HCT116 (cell line): ENCODE measurements around the gene ATF1.
"Not testable (repeated sequence)": the region's sequence is repeated elsewhere in the genome, so short reads cannot be mapped to it uniquely, and the experiment has no call there.

Experiments used
- JUND ChIP-seq: IDR thresholded peaks from 2 replicates; pipeline ENCODE4 v1.6.1; 2012
- POLR2A ChIP-seq: IDR thresholded peaks from 2 replicates; pipeline ENCODE4 v1.7.0; 2011; ENCODE audit warnings: borderline replicate concordance; ENCODE audit not compliant: insufficient read depth, insufficient read length; ENCODE audit errors: extremely low read depth
- ZNF274 ChIP-seq: fragments of 200-500 bp; sonication (Bioruptor generic); IDR thresholded peaks from 2 replicates; pipeline ENCODE4 v1.6.1; 2014; ENCODE audit warnings: mild to moderate bottlenecking, low read depth, low read length, inconsistent platforms
- TF ChIP-seq, protein P1 (sequence below): IDR thresholded peaks from 2 replicates; pipeline ENCODE4 v1.6.1; 2012; ENCODE audit warnings: low read depth
- TF ChIP-seq, protein P2 (sequence below), 3 experiments: fragments of 200-600 bp in 1 of 3; sonication (generic) in 1 of 3; IDR thresholded peaks in 2 of 3; conservative IDR thresholded peaks in 1 of 3; 2 replicates each; pipeline ENCODE4 v1.5.1; 2012 to 2017; ENCODE audit warnings: low read depth in 2 of 3, low read length in 2 of 3, antibody characterized with exemption in 1 of 3, borderline replicate concordance in 1 of 3, control low read depth in 1 of 3, mild to moderate bottlenecking in 1 of 3, mixed read lengths in 1 of 3, mixed run types in 1 of 3, moderate library complexity in 1 of 3; ENCODE audit not compliant: insufficient read depth in 1 of 3

DNA sequence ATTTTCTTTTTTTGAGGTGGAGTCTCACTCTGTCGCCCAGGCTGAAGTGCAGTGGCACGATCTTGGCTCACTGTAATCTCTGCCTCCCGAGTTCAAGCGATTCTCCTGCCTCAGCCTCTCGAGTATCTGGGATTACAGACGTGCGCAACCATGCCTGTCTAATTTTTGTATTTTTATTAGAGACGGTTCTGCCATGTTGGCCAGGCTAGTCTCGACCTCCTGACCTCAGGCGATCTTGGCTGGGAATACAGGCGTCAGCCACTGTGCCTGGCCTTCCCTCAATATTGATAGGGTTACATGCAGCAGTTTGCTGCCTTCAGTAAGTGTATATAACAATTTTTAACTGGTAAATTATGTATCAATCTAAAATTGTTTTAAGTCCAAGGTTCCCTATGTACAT is 59.8 kb downstream of the ATF1 start:
- TF ChIP-seq, protein P1, sequence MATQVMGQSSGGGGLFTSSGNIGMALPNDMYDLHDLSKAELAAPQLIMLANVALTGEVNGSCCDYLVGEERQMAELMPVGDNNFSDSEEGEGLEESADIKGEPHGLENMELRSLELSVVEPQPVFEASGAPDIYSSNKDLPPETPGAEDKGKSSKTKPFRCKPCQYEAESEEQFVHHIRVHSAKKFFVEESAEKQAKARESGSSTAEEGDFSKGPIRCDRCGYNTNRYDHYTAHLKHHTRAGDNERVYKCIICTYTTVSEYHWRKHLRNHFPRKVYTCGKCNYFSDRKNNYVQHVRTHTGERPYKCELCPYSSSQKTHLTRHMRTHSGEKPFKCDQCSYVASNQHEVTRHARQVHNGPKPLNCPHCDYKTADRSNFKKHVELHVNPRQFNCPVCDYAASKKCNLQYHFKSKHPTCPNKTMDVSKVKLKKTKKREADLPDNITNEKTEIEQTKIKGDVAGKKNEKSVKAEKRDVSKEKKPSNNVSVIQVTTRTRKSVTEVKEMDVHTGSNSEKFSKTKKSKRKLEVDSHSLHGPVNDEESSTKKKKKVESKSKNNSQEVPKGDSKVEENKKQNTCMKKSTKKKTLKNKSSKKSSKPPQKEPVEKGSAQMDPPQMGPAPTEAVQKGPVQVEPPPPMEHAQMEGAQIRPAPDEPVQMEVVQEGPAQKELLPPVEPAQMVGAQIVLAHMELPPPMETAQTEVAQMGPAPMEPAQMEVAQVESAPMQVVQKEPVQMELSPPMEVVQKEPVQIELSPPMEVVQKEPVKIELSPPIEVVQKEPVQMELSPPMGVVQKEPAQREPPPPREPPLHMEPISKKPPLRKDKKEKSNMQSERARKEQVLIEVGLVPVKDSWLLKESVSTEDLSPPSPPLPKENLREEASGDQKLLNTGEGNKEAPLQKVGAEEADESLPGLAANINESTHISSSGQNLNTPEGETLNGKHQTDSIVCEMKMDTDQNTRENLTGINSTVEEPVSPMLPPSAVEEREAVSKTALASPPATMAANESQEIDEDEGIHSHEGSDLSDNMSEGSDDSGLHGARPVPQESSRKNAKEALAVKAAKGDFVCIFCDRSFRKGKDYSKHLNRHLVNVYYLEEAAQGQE = not testable (repeated sequence)
- TF ChIP-seq, protein P2, sequence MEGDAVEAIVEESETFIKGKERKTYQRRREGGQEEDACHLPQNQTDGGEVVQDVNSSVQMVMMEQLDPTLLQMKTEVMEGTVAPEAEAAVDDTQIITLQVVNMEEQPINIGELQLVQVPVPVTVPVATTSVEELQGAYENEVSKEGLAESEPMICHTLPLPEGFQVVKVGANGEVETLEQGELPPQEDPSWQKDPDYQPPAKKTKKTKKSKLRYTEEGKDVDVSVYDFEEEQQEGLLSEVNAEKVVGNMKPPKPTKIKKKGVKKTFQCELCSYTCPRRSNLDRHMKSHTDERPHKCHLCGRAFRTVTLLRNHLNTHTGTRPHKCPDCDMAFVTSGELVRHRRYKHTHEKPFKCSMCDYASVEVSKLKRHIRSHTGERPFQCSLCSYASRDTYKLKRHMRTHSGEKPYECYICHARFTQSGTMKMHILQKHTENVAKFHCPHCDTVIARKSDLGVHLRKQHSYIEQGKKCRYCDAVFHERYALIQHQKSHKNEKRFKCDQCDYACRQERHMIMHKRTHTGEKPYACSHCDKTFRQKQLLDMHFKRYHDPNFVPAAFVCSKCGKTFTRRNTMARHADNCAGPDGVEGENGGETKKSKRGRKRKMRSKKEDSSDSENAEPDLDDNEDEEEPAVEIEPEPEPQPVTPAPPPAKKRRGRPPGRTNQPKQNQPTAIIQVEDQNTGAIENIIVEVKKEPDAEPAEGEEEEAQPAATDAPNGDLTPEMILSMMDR (IDR thresholded peaks at IDR 0.05 in 2 of 3, conservative IDR thresholded peaks at IDR 0.05 in 1 of 3; ENCODE audit: borderline replicate concordance in 1 of 3, insufficient read depth in 1 of 3, low read depth in 2 of 3, low read length in 2 of 3) = not testable (repeated sequence)
- not testable (repeated sequence) for TF ChIP-seq JUND, ZNF274, POLR2A
